Activated CD4-positive, CD25-positive, alpha-beta regulatory T cell treated with anti-CD3 and anti-CD28 coated beads, Interleukin-2, amount 50 U/mL, for 16 hours (primary cell): ENCODE results near the gene LBHD1.
"Not testable (repeated sequence)": the region's sequence is repeated elsewhere in the genome, so short reads cannot be mapped to it uniquely, and the experiment has no call there.

ENCODE experiments used
- DNase-seq: peaks from one replicate; pipeline ENCODE4 v3.0.0-alpha.2; 2020; ENCODE audit warnings: low read depth, low spot score

The LBHD1 gene

GRCh38 chr11:62671608-62672389 is at the start of gene LBHD1, which contains the start of gene UQCC3:
Gene LBHD1, minus strand, starts transcription at chr11:62672267. Its CDS starts 2,236 bp downstream, at chr11:62670031.
Gene UQCC3, plus strand, starts transcription at chr11:62671673. Its CDS starts 73 bp downstream, at chr11:62671746.
- peak; percentile 47 for DNase-seq

GRCh38 chr11:62719302-62719978 is 47.4 kb upstream of the LBHD1 start:
- no peak for DNase-seq

GRCh38 chr11:62716816-62717215 is 44.7 kb upstream of the LBHD1 start:
- DNase-seq: no peak

GRCh38 chr11:62716206-62716605 is 44.1 kb upstream of the LBHD1 start:
- DNase-seq: no peak

GRCh38 chr11:62715150-62716130 is 43.4 kb upstream of the LBHD1 start:
- no peak for DNase-seq

GRCh38 chr11:62713343-62713742 is 41.3 kb upstream of the LBHD1 start:
- DNase-seq: no peak

- no peak for DNase-seq
Measured at GRCh38 chr11:62712861-62713260, 40.8 kb upstream of the LBHD1 start.

GRCh38 chr11:62712276-62712812 is 40.3 kb upstream of the LBHD1 start:
- no peak for DNase-seq

- no peak for DNase-seq
Measured at GRCh38 chr11:62710001-62710345, 37.9 kb upstream of the LBHD1 start.

GRCh38 chr11:62709247-62710000 is 37.4 kb upstream of the LBHD1 start:
- DNase-seq: peak; percentile 94

- peak; percentile 10 for DNase-seq
Measured at GRCh38 chr11:62708793-62709192, 36.7 kb upstream of the LBHD1 start.

GRCh38 chr11:62708392-62708791 is 36.3 kb upstream of the LBHD1 start:
- DNase-seq: no peak

GRCh38 chr11:62707277-62707861 is 35.3 kb upstream of the LBHD1 start, which contains the start of the genes BSCL2 and GNG3:
Gene BSCL2, minus strand, starts transcription at chr11:62707424. Its CDS starts 229 bp downstream, at chr11:62707195.
Gene GNG3, plus strand, starts transcription at chr11:62707676. Its CDS starts 620 bp downstream, at chr11:62708296.
- DNase-seq: no peak

- no peak for DNase-seq
Measured at GRCh38 chr11:62706850-62707247, 34.8 kb upstream of the LBHD1 start.

- DNase-seq: peak; percentile 86
Measured at GRCh38 chr11:62705880-62706849, 34.1 kb upstream of the LBHD1 start.

GRCh38 chr11:62705413-62705812 is 33.3 kb upstream of the LBHD1 start:
- no peak for DNase-seq

- not testable (repeated sequence) for DNase-seq
Measured at GRCh38 chr11:62703921-62704320, 31.9 kb upstream of the LBHD1 start.

GRCh38 chr11:62702246-62702645 is 30.2 kb upstream of the LBHD1 start:
- DNase-seq: no peak
